WTC11 (cell line): ENCODE results near the gene MMP8. TPM values are rescaled to one million over a fixed set of nuclear protein-coding genes. Genes with fewer than 3 reads are reported as not detected.

Experiments used
- ATAC-seq: fragments of 200-7000 bp; cut with Tn5 transposase; 2 replicates; pipeline ENCODE4 v1.10.0; 2021; ENCODE audit warnings: mild to moderate bottlenecking, moderate library complexity
- CTCF ChIA-PET: fragments of 300-600 bp; sonication (Branson Sonifier 250); formaldehyde crosslinking; loops from one replicate; lab custom pipeline; 2021; ENCODE audit warnings: antibody characterized with exemption; lab: Charles Lee
- POLR2A ChIA-PET: fragments of 350-600 bp; sonication (Branson Sonifier 250); formaldehyde crosslinking; loops from one replicate; lab custom pipeline; 2021; ENCODE audit warnings: antibody characterized with exemption; lab: Charles Lee
- DNase-seq: peaks from one replicate; pipeline ENCODE4 v3.0.0; 2021; ENCODE audit warnings: low spot score
- H3K27ac Mint-ChIP-seq: 2 replicates; pipeline ENCODE4 v1.8.0; 2021; ENCODE audit warnings: mixed read lengths
- H3K27me3 Mint-ChIP-seq: 2 replicates; pipeline ENCODE4 v1.8.0; 2021; ENCODE audit warnings: low read depth, mild to moderate bottlenecking, moderate library complexity, mixed read lengths
- H3K36me3 Mint-ChIP-seq: 2 replicates; pipeline ENCODE4 v1.8.0; 2021; ENCODE audit warnings: mixed read lengths
- H3K4me1 Mint-ChIP-seq: 2 replicates; pipeline ENCODE4 v1.8.0; 2022; ENCODE audit warnings: mixed read lengths
- H3K4me3 Mint-ChIP-seq: 2 replicates; pipeline ENCODE4 v1.8.0; 2021; ENCODE audit warnings: mild to moderate bottlenecking, moderate library complexity, mixed read lengths
- H3K9me3 Mint-ChIP-seq: 2 replicates; pipeline ENCODE4 v1.8.0; 2021; ENCODE audit warnings: mixed read lengths
- ESRRA ChIP-seq: sonication (generic); formaldehyde crosslinking; IDR thresholded peaks from 2 replicates; pipeline ENCODE4 v1.8.1; 2022; ENCODE audit warnings: mild to moderate bottlenecking, missing genetic modification reagents, borderline replicate concordance
- IRF2 ChIP-seq: sonication (generic); formaldehyde crosslinking; IDR thresholded peaks from 2 replicates; pipeline ENCODE4 v1.8.0; 2022; ENCODE audit warnings: low read depth, missing genetic modification reagents, borderline replicate concordance
- NFE2L1 ChIP-seq: sonication (generic); formaldehyde crosslinking; IDR thresholded peaks from 2 replicates; pipeline ENCODE4 v1.8.1; 2023; ENCODE audit warnings: missing genetic modification reagents
- RELA ChIP-seq: sonication (generic); formaldehyde crosslinking; IDR thresholded peaks from 2 replicates; pipeline ENCODE4 v1.8.1; 2022; ENCODE audit warnings: missing genetic modification reagents, mild to moderate bottlenecking, borderline replicate concordance
- SOX15 ChIP-seq: fragments of 250-450 bp; sonication (Bioruptor Pico); IDR thresholded peaks from 2 replicates; pipeline ENCODE4 v1.9.0; 2021; ENCODE audit warnings: mild to moderate bottlenecking
- ZBTB21 ChIP-seq: sonication (generic); formaldehyde crosslinking; IDR thresholded peaks from 2 replicates; pipeline ENCODE4 v1.8.1; 2023; ENCODE audit warnings: mild to moderate bottlenecking, missing genetic modification reagents, borderline replicate concordance
- total RNA-seq: library from RNA; stranded (reverse); gene quantifications from 3 replicates; pipeline ENCODE4 v1.2.3, GENCODE V29; 2021
- TF ChIP-seq, protein P1 (sequence below): fragments of 200-600 bp; IDR thresholded peaks from 2 replicates; pipeline ENCODE4 v1.8.0; 2022; ENCODE audit warnings: antibody characterized with exemption
- TF ChIP-seq, protein P2 (sequence below): fragments of 250-450 bp; sonication (Bioruptor Pico); IDR thresholded peaks from 2 replicates; pipeline ENCODE4 v1.9.0; 2021; ENCODE audit warnings: mild to moderate bottlenecking
- TF ChIP-seq, protein P3 (sequence below): sonication (generic); formaldehyde crosslinking; IDR thresholded peaks from 2 replicates; pipeline ENCODE4 v1.8.0; 2022; ENCODE audit warnings: missing genetic modification reagents
- TF ChIP-seq, protein P4 (sequence below): sonication (generic); formaldehyde crosslinking; IDR thresholded peaks from 2 replicates; pipeline ENCODE4 v1.8.1; 2023; ENCODE audit warnings: mild to moderate bottlenecking, missing genetic modification reagents, moderate library complexity
- TF ChIP-seq, protein P5 (sequence below): sonication (generic); formaldehyde crosslinking; IDR thresholded peaks from 2 replicates; pipeline ENCODE4 v1.8.1; 2022; ENCODE audit warnings: missing genetic modification reagents, borderline replicate concordance

Gene MMP8
- total RNA-seq, 1 experiment from 2014 or later = not detected

DNA sequence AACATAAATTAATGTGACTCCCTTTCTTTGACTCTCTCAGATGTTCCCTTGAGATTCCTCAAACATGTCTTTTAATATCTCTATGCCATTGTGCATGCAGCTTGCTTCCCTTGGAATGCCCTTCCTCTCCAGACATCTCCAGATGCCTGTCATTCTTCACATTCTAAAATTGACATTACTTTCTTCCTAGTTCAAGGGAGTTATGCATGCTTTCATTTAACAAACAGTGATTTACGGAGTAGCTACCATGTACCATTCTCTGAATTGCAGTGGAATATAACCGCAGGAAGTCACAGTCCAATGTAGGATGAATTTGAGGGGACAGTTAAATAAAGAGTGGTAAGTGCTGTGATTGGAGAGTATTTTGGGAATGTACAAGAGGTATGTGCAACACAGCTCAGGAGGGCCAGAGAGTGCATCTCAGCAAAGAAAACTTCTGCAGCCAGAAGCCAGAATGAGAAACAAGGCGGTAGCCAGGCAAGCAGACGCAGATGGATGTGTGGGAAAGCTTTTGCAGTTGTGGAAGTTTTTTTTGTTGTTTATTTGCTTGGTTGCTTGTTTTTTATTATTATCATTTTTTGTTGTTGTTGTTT, 37.0 kb upstream of the MMP8 start:
- Mint-ChIP-seq H3K4me1 (peaks cover 16% of the 10 kb centered on the region), H3K9me3 (no peaks in the 10 kb centered on the region), H3K27me3 (no peaks in the 10 kb centered on the region; the same call in 1 of the 2 replicates), H3K4me3 (no peak overlapping the region), H3K27ac (peak overlapping the region; percentile 13; the same call in 1 of the 2 replicates), H3K36me3 (no peaks in the 10 kb centered on the region)
- TF ChIP-seq IRF2 = no peak
- TF ChIP-seq ZBTB21 (CRISPR knock-in tag) = no peak
- TF ChIP-seq ESRRA (CRISPR knock-in tag) = no peak
- TF ChIP-seq NFE2L1 = no peak
- ATAC-seq (peak; percentile 44), DNase-seq (no peak)
- CTCF ChIA-PET = interaction anchor here (1.6 kb wide), 1 partner anchor 19 kb away, joined by 9 read pairs; the partner anchor contains the start of gene MMP10
- POLR2A ChIA-PET = no interaction called here

DNA sequence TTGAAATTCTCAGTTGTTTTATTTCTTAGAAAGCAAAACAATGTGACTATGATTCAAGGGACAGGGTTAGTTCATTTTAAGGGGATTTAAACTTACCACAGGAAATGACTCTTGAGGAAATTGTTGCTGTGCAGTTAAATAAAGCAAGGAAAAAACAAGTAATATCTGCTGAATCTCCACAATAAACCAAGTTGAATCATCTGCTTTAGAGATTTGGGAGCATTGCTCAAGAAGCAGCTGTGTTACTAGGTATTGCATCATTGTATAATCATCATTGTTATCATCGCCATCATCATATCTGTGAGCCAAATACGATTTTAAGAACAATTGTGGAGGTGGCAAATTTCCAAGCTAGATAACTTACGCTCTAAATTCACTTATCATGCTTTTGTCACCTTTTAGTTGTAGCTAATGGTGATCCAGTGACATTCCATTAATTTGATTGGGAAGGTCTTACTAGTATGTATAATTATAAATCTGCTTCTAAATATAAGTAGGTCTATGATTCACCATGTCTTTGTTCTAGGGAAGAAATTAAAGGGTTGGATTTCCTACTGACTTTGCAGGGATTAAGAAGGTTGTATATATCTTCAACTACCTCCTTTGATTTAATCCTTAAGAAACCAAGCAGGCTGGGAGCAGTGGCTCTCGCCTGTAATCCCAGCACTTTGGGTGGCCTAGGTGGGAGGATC, 35.7 kb upstream of the MMP8 start:
- Mint-ChIP-seq H3K27me3 (no peaks in the 10 kb centered on the region; the same call in 1 of the 2 replicates), H3K9me3 (no peaks in the 10 kb centered on the region), H3K36me3 (no peaks in the 10 kb centered on the region), H3K4me1 (peaks cover 16% of the 10 kb centered on the region), H3K4me3 (no peak overlapping the region), H3K27ac (no peak overlapping the region)
- DNase-seq = no peak
- POLR2A ChIA-PET = no interaction called here
- ATAC-seq = no peak
- CTCF ChIA-PET = interaction anchor here (1.6 kb wide), 1 partner anchor 20 kb away, joined by 9 read pairs; the partner anchor contains the start of gene MMP10
- TF ChIP-seq, protein P1, sequence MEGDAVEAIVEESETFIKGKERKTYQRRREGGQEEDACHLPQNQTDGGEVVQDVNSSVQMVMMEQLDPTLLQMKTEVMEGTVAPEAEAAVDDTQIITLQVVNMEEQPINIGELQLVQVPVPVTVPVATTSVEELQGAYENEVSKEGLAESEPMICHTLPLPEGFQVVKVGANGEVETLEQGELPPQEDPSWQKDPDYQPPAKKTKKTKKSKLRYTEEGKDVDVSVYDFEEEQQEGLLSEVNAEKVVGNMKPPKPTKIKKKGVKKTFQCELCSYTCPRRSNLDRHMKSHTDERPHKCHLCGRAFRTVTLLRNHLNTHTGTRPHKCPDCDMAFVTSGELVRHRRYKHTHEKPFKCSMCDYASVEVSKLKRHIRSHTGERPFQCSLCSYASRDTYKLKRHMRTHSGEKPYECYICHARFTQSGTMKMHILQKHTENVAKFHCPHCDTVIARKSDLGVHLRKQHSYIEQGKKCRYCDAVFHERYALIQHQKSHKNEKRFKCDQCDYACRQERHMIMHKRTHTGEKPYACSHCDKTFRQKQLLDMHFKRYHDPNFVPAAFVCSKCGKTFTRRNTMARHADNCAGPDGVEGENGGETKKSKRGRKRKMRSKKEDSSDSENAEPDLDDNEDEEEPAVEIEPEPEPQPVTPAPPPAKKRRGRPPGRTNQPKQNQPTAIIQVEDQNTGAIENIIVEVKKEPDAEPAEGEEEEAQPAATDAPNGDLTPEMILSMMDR = no peak
- TF ChIP-seq, protein P2, sequence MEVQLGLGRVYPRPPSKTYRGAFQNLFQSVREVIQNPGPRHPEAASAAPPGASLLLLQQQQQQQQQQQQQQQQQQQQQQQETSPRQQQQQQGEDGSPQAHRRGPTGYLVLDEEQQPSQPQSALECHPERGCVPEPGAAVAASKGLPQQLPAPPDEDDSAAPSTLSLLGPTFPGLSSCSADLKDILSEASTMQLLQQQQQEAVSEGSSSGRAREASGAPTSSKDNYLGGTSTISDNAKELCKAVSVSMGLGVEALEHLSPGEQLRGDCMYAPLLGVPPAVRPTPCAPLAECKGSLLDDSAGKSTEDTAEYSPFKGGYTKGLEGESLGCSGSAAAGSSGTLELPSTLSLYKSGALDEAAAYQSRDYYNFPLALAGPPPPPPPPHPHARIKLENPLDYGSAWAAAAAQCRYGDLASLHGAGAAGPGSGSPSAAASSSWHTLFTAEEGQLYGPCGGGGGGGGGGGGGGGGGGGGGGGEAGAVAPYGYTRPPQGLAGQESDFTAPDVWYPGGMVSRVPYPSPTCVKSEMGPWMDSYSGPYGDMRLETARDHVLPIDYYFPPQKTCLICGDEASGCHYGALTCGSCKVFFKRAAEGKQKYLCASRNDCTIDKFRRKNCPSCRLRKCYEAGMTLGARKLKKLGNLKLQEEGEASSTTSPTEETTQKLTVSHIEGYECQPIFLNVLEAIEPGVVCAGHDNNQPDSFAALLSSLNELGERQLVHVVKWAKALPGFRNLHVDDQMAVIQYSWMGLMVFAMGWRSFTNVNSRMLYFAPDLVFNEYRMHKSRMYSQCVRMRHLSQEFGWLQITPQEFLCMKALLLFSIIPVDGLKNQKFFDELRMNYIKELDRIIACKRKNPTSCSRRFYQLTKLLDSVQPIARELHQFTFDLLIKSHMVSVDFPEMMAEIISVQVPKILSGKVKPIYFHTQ (CRISPR knock-in tag) = no peak
- TF ChIP-seq, protein P3, sequence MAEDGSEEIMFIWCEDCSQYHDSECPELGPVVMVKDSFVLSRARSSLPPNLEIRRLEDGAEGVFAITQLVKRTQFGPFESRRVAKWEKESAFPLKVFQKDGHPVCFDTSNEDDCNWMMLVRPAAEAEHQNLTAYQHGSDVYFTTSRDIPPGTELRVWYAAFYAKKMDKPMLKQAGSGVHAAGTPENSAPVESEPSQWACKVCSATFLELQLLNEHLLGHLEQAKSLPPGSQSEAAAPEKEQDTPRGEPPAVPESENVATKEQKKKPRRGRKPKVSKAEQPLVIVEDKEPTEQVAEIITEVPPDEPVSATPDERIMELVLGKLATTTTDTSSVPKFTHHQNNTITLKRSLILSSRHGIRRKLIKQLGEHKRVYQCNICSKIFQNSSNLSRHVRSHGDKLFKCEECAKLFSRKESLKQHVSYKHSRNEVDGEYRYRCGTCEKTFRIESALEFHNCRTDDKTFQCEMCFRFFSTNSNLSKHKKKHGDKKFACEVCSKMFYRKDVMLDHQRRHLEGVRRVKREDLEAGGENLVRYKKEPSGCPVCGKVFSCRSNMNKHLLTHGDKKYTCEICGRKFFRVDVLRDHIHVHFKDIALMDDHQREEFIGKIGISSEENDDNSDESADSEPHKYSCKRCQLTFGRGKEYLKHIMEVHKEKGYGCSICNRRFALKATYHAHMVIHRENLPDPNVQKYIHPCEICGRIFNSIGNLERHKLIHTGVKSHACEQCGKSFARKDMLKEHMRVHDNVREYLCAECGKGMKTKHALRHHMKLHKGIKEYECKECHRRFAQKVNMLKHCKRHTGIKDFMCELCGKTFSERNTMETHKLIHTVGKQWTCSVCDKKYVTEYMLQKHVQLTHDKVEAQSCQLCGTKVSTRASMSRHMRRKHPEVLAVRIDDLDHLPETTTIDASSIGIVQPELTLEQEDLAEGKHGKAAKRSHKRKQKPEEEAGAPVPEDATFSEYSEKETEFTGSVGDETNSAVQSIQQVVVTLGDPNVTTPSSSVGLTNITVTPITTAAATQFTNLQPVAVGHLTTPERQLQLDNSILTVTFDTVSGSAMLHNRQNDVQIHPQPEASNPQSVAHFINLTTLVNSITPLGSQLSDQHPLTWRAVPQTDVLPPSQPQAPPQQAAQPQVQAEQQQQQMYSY (CRISPR knock-in tag) = no peak
- TF ChIP-seq, protein P4, sequence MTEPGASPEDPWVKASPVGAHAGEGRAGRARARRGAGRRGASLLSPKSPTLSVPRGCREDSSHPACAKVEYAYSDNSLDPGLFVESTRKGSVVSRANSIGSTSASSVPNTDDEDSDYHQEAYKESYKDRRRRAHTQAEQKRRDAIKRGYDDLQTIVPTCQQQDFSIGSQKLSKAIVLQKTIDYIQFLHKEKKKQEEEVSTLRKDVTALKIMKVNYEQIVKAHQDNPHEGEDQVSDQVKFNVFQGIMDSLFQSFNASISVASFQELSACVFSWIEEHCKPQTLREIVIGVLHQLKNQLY = no peak
- TF ChIP-seq SOX15 (no peak), RELA (CRISPR knock-in tag) (no peak)
- TF ChIP-seq, protein P5, sequence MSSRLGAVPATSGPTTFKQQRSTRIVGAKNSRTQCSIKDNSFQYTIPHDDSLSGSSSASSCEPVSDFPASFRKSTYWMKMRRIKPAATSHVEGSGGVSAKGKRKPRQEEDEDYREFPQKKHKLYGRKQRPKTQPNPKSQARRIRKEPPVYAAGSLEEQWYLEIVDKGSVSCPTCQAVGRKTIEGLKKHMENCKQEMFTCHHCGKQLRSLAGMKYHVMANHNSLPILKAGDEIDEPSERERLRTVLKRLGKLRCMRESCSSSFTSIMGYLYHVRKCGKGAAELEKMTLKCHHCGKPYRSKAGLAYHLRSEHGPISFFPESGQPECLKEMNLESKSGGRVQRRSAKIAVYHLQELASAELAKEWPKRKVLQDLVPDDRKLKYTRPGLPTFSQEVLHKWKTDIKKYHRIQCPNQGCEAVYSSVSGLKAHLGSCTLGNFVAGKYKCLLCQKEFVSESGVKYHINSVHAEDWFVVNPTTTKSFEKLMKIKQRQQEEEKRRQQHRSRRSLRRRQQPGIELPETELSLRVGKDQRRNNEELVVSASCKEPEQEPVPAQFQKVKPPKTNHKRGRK (CRISPR knock-in tag) = no peak
